ENCODE data around the gene USP13. TPM values are rescaled to one million over a fixed set of nuclear protein-coding genes. Genes with fewer than 3 reads are reported as not detected.

The USP13 gene
- total and polyA plus RNA-seq, 2 donors (not counting 1 experiment from before 2014, with no cell fraction given): 1.9 to 13.2 TPM

GRCh38 chr3:179715582-179715981, 62.7 kb downstream of the USP13 start:
- no peaks in the 10 kb centered on the region for H3K79me2 ChIP-seq (ENCODE audit: control insufficient read depth, insufficient read depth, low read length)
- DNase-seq (no peak), ATAC-seq (ENCODE audit: low read depth) (no peak)
- Mint-ChIP-seq H3K27ac (no peak overlapping the region), H3K4me1 (no peaks in the 10 kb centered on the region), H3K4me3 (no peak overlapping the region), H3K9me3 (ENCODE audit: insufficient read depth) (no peaks in the 10 kb centered on the region), H3K27me3 (no peaks in the 10 kb centered on the region)
- H3K4me1 ChIP-seq (ENCODE audit: control insufficient read depth in 2 of 2, insufficient read depth in 2 of 2, low read length in 2 of 2): no peaks in the 10 kb centered on the region
- H3K9me3 ChIP-seq (ENCODE audit: control extremely low read depth in 1 of 3, control insufficient read depth in 2 of 3, insufficient read depth in 1 of 3, low read length in 2 of 3): no peaks in the 10 kb centered on the region
- H3K4me2 ChIP-seq (replicated peaks; ENCODE audit: low read depth, low read length, poor library complexity, severe bottlenecking): no peak overlapping the region
- intact Hi-C loops (cut with micrococcal nuclease): no loop called here
- peaks cover 0 to 6% of the 10 kb centered on the region in 2 experiments for H3K36me3 ChIP-seq (replicated peaks in 1 of 2; ENCODE audit: control extremely low read depth in 1 of 2, control insufficient read depth in 1 of 2, extremely low read depth in 1 of 2, insufficient read depth in 2 of 2, low read length in 1 of 2)
- H3K4me3 ChIP-seq (ENCODE audit: control extremely low read depth in 1 of 5, extremely low read depth in 1 of 5, insufficient read depth in 1 of 5, low read depth in 2 of 5, low read length in 4 of 5): no peak overlapping the region
- H3K27me3 ChIP-seq (replicated peaks in 1 of 4; ENCODE audit: control extremely low read depth in 1 of 4, control insufficient read depth in 3 of 4, insufficient read depth in 4 of 4, low read length in 3 of 4): no peaks in the 10 kb centered on the region
- no peak for TF ChIP-seq CTCF (IDR thresholded peaks at IDR 0.05)
- no peak for TF ChIP-seq EZH2 (IDR thresholded peaks at IDR 0.05; ENCODE audit: borderline replicate concordance, insufficient read depth, low read depth, low read length, poor library complexity, severe bottlenecking)
- H3K9ac ChIP-seq (ENCODE audit: low read length): no peak overlapping the region
- ChIA-PET POLR2A (no interaction called here), CTCF (interaction anchor here (1.2 kb wide), 1 partner anchor 66 kb away, joined by 4 read pairs; no protein-coding TSS in a partner anchor)
- H2AFZ ChIP-seq (ENCODE audit: insufficient read depth, low read depth, low read length, poor library complexity, severe bottlenecking): no peak overlapping the region
- no peaks in the 10 kb centered on the region for H4K20me1 ChIP-seq (ENCODE audit: control insufficient read depth, insufficient read depth, low read length, poor library complexity, severe bottlenecking)
- no peak overlapping the region for H3K27ac ChIP-seq (ENCODE audit: low read length in 2 of 2)
- WGBS (ENCODE audit: insufficient coverage): 100% methylated on average over 2 of the region's 7 CpGs

GRCh38 chr3:179716226-179716625, 63.4 kb downstream of the USP13 start:
- CTCF ChIA-PET: interaction anchor here (1.2 kb wide), 1 partner anchor 67 kb away, joined by 4 read pairs; no protein-coding TSS in a partner anchor
- POLR2A ChIA-PET: no interaction called here
- H3K9me3 ChIP-seq (ENCODE audit: control extremely low read depth in 1 of 3, control insufficient read depth in 2 of 3, insufficient read depth in 1 of 3, low read length in 2 of 3): no peaks in the 10 kb centered on the region
- H3K27ac ChIP-seq (ENCODE audit: low read length in 2 of 2): no peak overlapping the region
- H3K4me2 ChIP-seq (replicated peaks; ENCODE audit: low read depth, low read length, poor library complexity, severe bottlenecking): no peak overlapping the region
- Mint-ChIP-seq H3K4me3 (no peak overlapping the region), H3K27me3 (no peaks in the 10 kb centered on the region), H3K4me1 (no peaks in the 10 kb centered on the region), H3K27ac (no peak overlapping the region), H3K9me3 (ENCODE audit: insufficient read depth) (no peaks in the 10 kb centered on the region)
- H2AFZ ChIP-seq (ENCODE audit: insufficient read depth, low read depth, low read length, poor library complexity, severe bottlenecking): no peak overlapping the region
- H3K27me3 ChIP-seq (replicated peaks in 1 of 4; ENCODE audit: control extremely low read depth in 1 of 4, control insufficient read depth in 3 of 4, insufficient read depth in 4 of 4, low read length in 3 of 4): no peaks in the 10 kb centered on the region
- peaks cover 0 to 4% of the 10 kb centered on the region in 2 experiments for H3K36me3 ChIP-seq (replicated peaks in 1 of 2; ENCODE audit: control extremely low read depth in 1 of 2, control insufficient read depth in 1 of 2, extremely low read depth in 1 of 2, insufficient read depth in 2 of 2, low read length in 1 of 2)
- no peak for TF ChIP-seq EZH2 (IDR thresholded peaks at IDR 0.05; ENCODE audit: borderline replicate concordance, insufficient read depth, low read depth, low read length, poor library complexity, severe bottlenecking)
- TF ChIP-seq CTCF (IDR thresholded peaks at IDR 0.05): no peak
- no peaks in the 10 kb centered on the region for H4K20me1 ChIP-seq (ENCODE audit: control insufficient read depth, insufficient read depth, low read length, poor library complexity, severe bottlenecking)
- no peak overlapping the region for H3K4me3 ChIP-seq (ENCODE audit: control extremely low read depth in 1 of 5, extremely low read depth in 1 of 5, insufficient read depth in 1 of 5, low read depth in 2 of 5, low read length in 4 of 5)
- ATAC-seq (ENCODE audit: low read depth) (no peak), DNase-seq (no peak)
- H3K4me1 ChIP-seq (ENCODE audit: control insufficient read depth in 2 of 2, insufficient read depth in 2 of 2, low read length in 2 of 2): no peaks in the 10 kb centered on the region
- intact Hi-C loops (cut with micrococcal nuclease): no loop called here
- no peaks in the 10 kb centered on the region for H3K79me2 ChIP-seq (ENCODE audit: control insufficient read depth, insufficient read depth, low read length)
- H3K9ac ChIP-seq (ENCODE audit: low read length): no peak overlapping the region
- no CpG with 5 or more reads among the region's 4 CpGs for WGBS (ENCODE audit: insufficient coverage)
